HepG2 (cell line): ENCODE measurements around the gene STX8. TPM values are rescaled to one million over a fixed set of nuclear protein-coding genes. Genes with fewer than 3 reads are reported as not detected.
A peak's percentile ranks its signal among the peaks of the same experiment; 100 is the strongest.

Source experiments
- ADNP ChIP-seq: sonication (generic); formaldehyde crosslinking; IDR thresholded peaks from 2 replicates; pipeline ENCODE4 v1.4.0; 2020; ENCODE audit warnings: missing genetic modification reagents
- AFF4 ChIP-seq: sonication (generic); formaldehyde crosslinking; IDR thresholded peaks from 2 replicates; pipeline ENCODE4 v1.4.0; 2020; ENCODE audit warnings: missing genetic modification reagents
- ARID3A ChIP-seq: IDR thresholded peaks from 2 replicates; pipeline ENCODE4 v1.6.1; 2012; ENCODE audit warnings: low read depth, low read length, improper control_type of control experiment
- FLYWCH1 ChIP-seq: sonication (generic); formaldehyde crosslinking; IDR thresholded peaks from 2 replicates; pipeline ENCODE4 v1.8.1; 2023; ENCODE audit warnings: mild to moderate bottlenecking, missing genetic modification reagents
- HDAC2 ChIP-seq: sonication (generic); formaldehyde crosslinking; IDR thresholded peaks from 2 replicates; pipeline ENCODE4 v1.4.0; 2020; ENCODE audit warnings: missing genetic modification reagents
- HINFP ChIP-seq: sonication (generic); formaldehyde crosslinking; IDR thresholded peaks from 2 replicates; pipeline ENCODE4 v1.4.0; 2020; ENCODE audit warnings: low read depth, mild to moderate bottlenecking, missing genetic modification reagents
- HNF1B ChIP-seq: sonication (generic); formaldehyde crosslinking; IDR thresholded peaks from 2 replicates; pipeline ENCODE4 v1.5.1; 2020; ENCODE audit warnings: mild to moderate bottlenecking, moderate library complexity, missing genetic modification reagents
- IKZF4 ChIP-seq: sonication (generic); formaldehyde crosslinking; IDR thresholded peaks from 2 replicates; pipeline ENCODE4 v1.5.1; 2020; ENCODE audit warnings: borderline replicate concordance, mild to moderate bottlenecking, low read depth, missing genetic modification reagents; ENCODE audit errors: not compliant biosample characterization
- KLF16 ChIP-seq, 2 experiments: sonication (generic) in 1 of 2; formaldehyde crosslinking in 1 of 2; IDR thresholded peaks; 2 replicates each; pipeline versions ENCODE4 v1.6.1 to v1.8.0; 2016 to 2023; ENCODE audit warnings: missing genetic modification reagents in 2 of 2, missing compliant biosample characterization in 1 of 2
- MAZ ChIP-seq, 2 experiments: sonication (generic) in 1 of 2; formaldehyde crosslinking in 1 of 2; IDR thresholded peaks; 2 replicates each; pipeline versions ENCODE4 v1.5.0 to v1.6.1; 2012 to 2020; ENCODE audit warnings: low read depth in 2 of 2, mild to moderate bottlenecking in 2 of 2, borderline replicate concordance in 1 of 2, improper control_type of control experiment in 1 of 2, low read length in 1 of 2, missing genetic modification reagents in 1 of 2, moderate library complexity in 1 of 2
- PRMT3 ChIP-seq: sonication (generic); formaldehyde crosslinking; IDR thresholded peaks from 2 replicates; pipeline ENCODE4 v1.8.1; 2022; ENCODE audit warnings: low read depth, mild to moderate bottlenecking, moderate library complexity, missing genetic modification reagents, borderline replicate concordance
- ZBTB38 ChIP-seq: sonication (generic); formaldehyde crosslinking; IDR thresholded peaks from 2 replicates; pipeline ENCODE4 v1.5.1; 2020; ENCODE audit warnings: mild to moderate bottlenecking, missing genetic modification reagents
- ZBTB42 ChIP-seq: sonication (generic); formaldehyde crosslinking; IDR thresholded peaks from 2 replicates; pipeline ENCODE4 v1.5.0; 2020; ENCODE audit warnings: mild to moderate bottlenecking, missing genetic modification reagents
- ZFP82 ChIP-seq: sonication (generic); formaldehyde crosslinking; IDR thresholded peaks from 2 replicates; pipeline ENCODE4 v1.5.1; 2020; ENCODE audit warnings: mild to moderate bottlenecking, missing genetic modification reagents, borderline replicate concordance
- ZNF282 ChIP-seq: fragments of 450-650 bp; IDR thresholded peaks from 2 replicates; pipeline ENCODE4 v1.6.1; 2018; ENCODE audit not compliant: partially characterized antibody
- ZNF513 ChIP-seq: sonication (generic); formaldehyde crosslinking; conservative IDR thresholded peaks from 2 replicates; pipeline ENCODE4 v1.5.0; 2020; ENCODE audit warnings: missing genetic modification reagents
- ZNF746 ChIP-seq: sonication (generic); formaldehyde crosslinking; IDR thresholded peaks from 2 replicates; pipeline ENCODE4 v1.8.0; 2022; ENCODE audit warnings: mild to moderate bottlenecking, missing genetic modification reagents
- polyA plus RNA-seq, 8 experiments: library from polyadenylated mRNA; depleted of rRNA in 3 of 8; stranded (reverse) in 7 of 8; unstranded in 1 of 8; fragments of >200 nt; fragmentation: Illumina TruSeq in 4 of 8; extraction: Trizol in 4 of 8; gene quantifications; 2 replicates each; pipeline versions ENCODE4 v1.2.1 to v1.2.3, GENCODE V29; 2011 to 2016; ENCODE audit warnings: low read depth in 4 of 8, missing spikeins in 1 of 8, mixed read lengths in 1 of 8; ENCODE audit not compliant: insufficient read depth in 1 of 8
- total RNA-seq, 5 experiments: library from RNA; depleted of rRNA; stranded (reverse); fragments of >200 nt; fragmentation: Illumina TruSeq; extraction: Trizol; gene quantifications; 2 replicates each; pipeline ENCODE4 v1.2.3, GENCODE V29; 2016; ENCODE audit warnings: low read depth in 1 of 5

STX8 gene
- total and polyA plus RNA-seq, 2 of the 13 experiments (the other 11 are each of a cell fraction or from before 2014, with no cell fraction given): 36.4 to 53.6 TPM

- TF ChIP-seq ZBTB38 (CRISPR knock-in tag): peak; percentile 70; the same call in 1 of the 2 replicates
- TF ChIP-seq ADNP (CRISPR knock-in tag): no peak
- TF ChIP-seq HDAC2 (CRISPR knock-in tag): peak; percentile 57
- TF ChIP-seq ZNF513 (CRISPR knock-in tag): no peak
- peak; percentile 43; the same call in 1 of the 2 replicates for TF ChIP-seq ZFP82 (CRISPR knock-in tag)
- TF ChIP-seq HNF1B (CRISPR knock-in tag): peak; percentile 73; the same call in 1 of the 2 replicates
- no peak for TF ChIP-seq AFF4 (CRISPR knock-in tag)
- TF ChIP-seq KLF16 (CRISPR knock-in tag; IDR thresholded peaks at IDR 0.05): peak in 1 of 2 experiments; percentile 85; a peak in 2 of 4 replicates
- no peak for TF ChIP-seq MAZ (IDR thresholded peaks at IDR 0.05; ENCODE audit: borderline replicate concordance, low read depth, low read length)
- peak; percentile 50; the same call in 1 of the 2 replicates for TF ChIP-seq MAZ (CRISPR knock-in tag; IDR thresholded peaks at IDR 0.05; ENCODE audit: low read depth)
- no peak for TF ChIP-seq IKZF4 (CRISPR knock-in tag)
- TF ChIP-seq ZNF746 (CRISPR knock-in tag): no peak
- no peak; the same call in 1 of the 2 replicates for TF ChIP-seq HINFP (CRISPR knock-in tag)
- TF ChIP-seq ARID3A: no peak
- TF ChIP-seq PRMT3: 0 out of 2 replicates have a peak, but pooled peaks have one; percentile 61
- 0 out of 2 replicates have a peak, but pooled peaks have one; percentile 69 for TF ChIP-seq FLYWCH1
- no peak for TF ChIP-seq ZNF282
- TF ChIP-seq ZBTB42 (CRISPR knock-in tag): no peak
Measured at GRCh38 chr17:9575381-9576101, at the start of gene STX8 (continued).
